Motor neuron (in vitro differentiated cells): ENCODE results near the gene NXPH2. TPM values are rescaled to one million over a fixed set of nuclear protein-coding genes. Genes with fewer than 3 reads are reported as not detected.
"Not testable (repeated sequence)": the region's sequence is repeated elsewhere in the genome, so short reads cannot be mapped to it uniquely, and the experiment has no call there.

Experiments used
- ATAC-seq, 8 experiments: fragments of 200-7000 bp; cut with Tn5 transposase; replicated peaks in 6 of 8; 2 replicates each; pipeline ENCODE4 v1.8.0; 2021; ENCODE audit warnings: mild to moderate bottlenecking in 8 of 8, moderate library complexity in 8 of 8
- H3K27ac ChIP-seq, 2 donors: fragments of 250-450 bp; sonication (Bioruptor Pico); 2 replicates each; pipeline ENCODE4 v1.9.0; 2021; ENCODE audit warnings: antibody characterized with exemption in 2 of 2, mild to moderate bottlenecking in 2 of 2, moderate library complexity in 1 of 2
- H3K4me1 ChIP-seq, 2 donors: fragments of 250-450 bp; sonication (Bioruptor Pico); replicated peaks in 1 of 2; 2 replicates each; pipeline ENCODE4 v1.6.1; 2021; ENCODE audit warnings: antibody characterized with exemption in 2 of 2, mild to moderate bottlenecking in 2 of 2, moderate library complexity in 1 of 2
- H3K4me3 ChIP-seq, 5 donors: fragments of 250-450 bp; sonication (Bioruptor Pico); 2 replicates each; pipeline ENCODE4 v1.9.0; 2021; ENCODE audit warnings: antibody characterized with exemption in 5 of 5, mild to moderate bottlenecking in 5 of 5, moderate library complexity in 4 of 5
- WGBS, 10 experiments: fragments of 450-650 bp; shearing (Covaris generic); methylation state at CpG; one replicate each; pipeline ENCODE4 v1.0.0; 2022; 5-methylcytosine and 5-hydroxymethylcytosine counted together
- in situ Hi-C, 9 experiments: fragments of 400-800 bp; cut with MboI; loops; one replicate each; pipeline ENCODE4 v1.15.0; 2021; ENCODE audit warnings: low sequenced_read_pairs in 9 of 9, low pct_unique_long_range_greater_than_20kb in 2 of 9; ENCODE audit not compliant: unreplicated experiment in 9 of 9
- total RNA-seq, 8 experiments: library from RNA; unstranded; fragments of 300-600 nt; gene quantifications; 2 replicates each; pipeline versions ENCODE4 v1.2.3 to v1.2.4, GENCODE V29; 2022

The NXPH2 gene
- total RNA-seq, 8 experiments from 2014 or later, result 0.95 to 3.8 (median 1.3) TPM; not detected in 3

- peak in 5 of 8 experiments; percentile 39 to 57 (median 49) for ATAC-seq
- peak overlapping the region in 1 of 2 donors; percentile 15 for H3K27ac ChIP-seq
Measured at GRCh38 chr2:138744713-138745112, 35.5 kb downstream of the NXPH2 start.

GRCh38 chr2:138742441-138743057 lies 37.6 kb downstream of the NXPH2 start:
- H3K4me3 ChIP-seq, result no peak overlapping the region
- H3K27ac ChIP-seq, result no peak overlapping the region
- 13 to 100% (median 87%) methylated on average over 2 to 4 of the region's 4 CpGs for WGBS, 10 experiments
- H3K4me1 ChIP-seq, result peaks cover 6 to 7% of the 10 kb centered on the region in 2 donors
- in situ Hi-C loops, result no loop called here
- ATAC-seq, result no peak

More at GRCh38 chr2:138744713-138745112, 35.5 kb downstream of the NXPH2 start:
- no peak overlapping the region for H3K4me3 ChIP-seq
- 0 to 61% (median 25%) methylated on average over 1 to 3 of the region's 3 CpGs; no CpG with 5 or more reads in 3 of the 10 experiments for WGBS, 10 experiments
- peaks cover 6 to 7% of the 10 kb centered on the region in 2 donors for H3K4me1 ChIP-seq
- in situ Hi-C loops, result no loop called here

GRCh38 chr2:138741851-138742250 lies 38.3 kb downstream of the NXPH2 start:
- H3K4me3 ChIP-seq, result no peak overlapping the region
- no peak for ATAC-seq
- H3K4me1 ChIP-seq, result peaks cover 6 to 7% of the 10 kb centered on the region in 2 donors
- no peak overlapping the region for H3K27ac ChIP-seq
- in situ Hi-C loops, result no loop called here
- WGBS, 10 experiments, result 20 to 100% (median 75%) methylated on average over 1 to 2 of the region's 2 CpGs; no CpG with 5 or more reads in 6 of the 10 experiments

GRCh38 chr2:138737009-138737554 lies 43.1 kb downstream of the NXPH2 start:
- WGBS, 10 experiments, result 0 to 100% (median 67%) methylated on average over 1 to 3 of the region's 3 CpGs; no CpG with 5 or more reads in 3 of the 10 experiments
- H3K4me1 ChIP-seq, H3K27ac ChIP-seq, ATAC-seq, in situ Hi-C loops, H3K4me3 ChIP-seq: not testable (repeated sequence)

GRCh38 chr2:138732651-138733050 lies 47.5 kb downstream of the NXPH2 start:
- H3K4me3 ChIP-seq, result no peak overlapping the region
- no peak overlapping the region for H3K27ac ChIP-seq
- H3K4me1 ChIP-seq, result no peaks in the 10 kb centered on the region
- in situ Hi-C loops, result no loop called here
- WGBS, 10 experiments, result 8 to 100% (median 58%) methylated on average over 1 of the region's 1 CpG; no CpG with 5 or more reads in 4 of the 10 experiments
- no peak for ATAC-seq

GRCh38 chr2:138730497-138731030 lies 49.6 kb downstream of the NXPH2 start:
- no peak for ATAC-seq
- H3K4me3 ChIP-seq, result no peak overlapping the region
- no peaks in the 10 kb centered on the region for H3K4me1 ChIP-seq
- 0 to 100% (median 83%) methylated on average over 1 to 3 of the region's 3 CpGs for WGBS, 10 experiments
- in situ Hi-C loops, result no loop called here
- H3K27ac ChIP-seq, result no peak overlapping the region

GRCh38 chr2:138727956-138728355 lies 52.2 kb downstream of the NXPH2 start:
- Histone ChIP-seq H3K4me3 (no peak overlapping the region), H3K4me1 (peaks cover 8 to 11% of the 10 kb centered on the region in 2 donors), H3K27ac (no peak overlapping the region)
- no peak for ATAC-seq
- WGBS, 10 experiments, result 45 to 100% (median 92%) methylated on average over 1 of the region's 1 CpG; no CpG with 5 or more reads in 6 of the 10 experiments
- in situ Hi-C loops, result no loop called here

- no peak overlapping the region for H3K27ac ChIP-seq
- in situ Hi-C loops, result no loop called here
- H3K4me3 ChIP-seq, result no peak overlapping the region
- H3K4me1 ChIP-seq, result peaks cover 8 to 11% of the 10 kb centered on the region in 2 donors
- no peak for ATAC-seq
Measured at GRCh38 chr2:138726681-138727080, 53.5 kb downstream of the NXPH2 start.

GRCh38 chr2:138724729-138725459 lies 55.3 kb downstream of the NXPH2 start:
- Histone ChIP-seq H3K4me3 (no peak overlapping the region), H3K27ac (no peak overlapping the region), H3K4me1 (peaks cover 8 to 17% of the 10 kb centered on the region in 2 donors)
- peak in 5 of 8 experiments; percentile 64 to 74 (median 71) for ATAC-seq
- WGBS, 10 experiments, result 16 to 92% (median 63%) methylated on average over 1 to 2 of the region's 2 CpGs; no CpG with 5 or more reads in 1 of the 10 experiments
- in situ Hi-C loops, result no loop called here

- no peak overlapping the region for H3K4me3 ChIP-seq
- 14 to 75% (median 33%) methylated on average over 1 to 2 of the region's 2 CpGs; no CpG with 5 or more reads in 2 of the 10 experiments for WGBS, 10 experiments
- H3K4me1 ChIP-seq, result peaks cover 8 to 17% of the 10 kb centered on the region in 2 donors
- in situ Hi-C loops, result no loop called here
- no peak overlapping the region for H3K27ac ChIP-seq
- ATAC-seq, result peak in 5 of 8 experiments; percentile 80 to 93 (median 90)
Measured at GRCh38 chr2:138724327-138724726, 55.9 kb downstream of the NXPH2 start.

- H3K4me3 ChIP-seq, result no peak overlapping the region
- no peak overlapping the region for H3K27ac ChIP-seq
- H3K4me1 ChIP-seq, result peaks cover 8 to 17% of the 10 kb centered on the region in 2 donors
- in situ Hi-C loops, result no loop called here
- no peak for ATAC-seq
- 38 to 100% (median 83%) methylated on average over 2 to 6 of the region's 7 CpGs; no CpG with 5 or more reads in 1 of the 10 experiments for WGBS, 10 experiments
Measured at GRCh38 chr2:138723196-138723987, 56.8 kb downstream of the NXPH2 start.

GRCh38 chr2:138722316-138722715 lies 57.9 kb downstream of the NXPH2 start:
- in situ Hi-C loops, result no loop called here
- 31 to 100% (median 100%) methylated on average over 1 to 4 of the region's 4 CpGs; no CpG with 5 or more reads in 1 of the 10 experiments for WGBS, 10 experiments

More at GRCh38 chr2:138722316-138722715, 57.9 kb downstream of the NXPH2 start:
- peaks cover 8 to 17% of the 10 kb centered on the region in 2 donors for H3K4me1 ChIP-seq
- H3K27ac ChIP-seq, result no peak overlapping the region
- ATAC-seq, result peak in 2 of 8 experiments; percentile 81 to 97
- H3K4me3 ChIP-seq, result no peak overlapping the region
